Stimulated activated CD8-positive, alpha-beta memory T cell treated with anti-CD3 and anti-CD28 coated beads, Interleukin-15, amount 100 ng/mL, for 1 hour (primary cell): Measurements from ENCODE around the gene CNPY2.
"Not testable (repeated sequence)": the region's sequence is repeated elsewhere in the genome, so short reads cannot be mapped to it uniquely, and the experiment has no call there.

ENCODE experiments used
- DNase-seq: peaks from one replicate; pipeline ENCODE4 v3.0.0-alpha.2; 2020; ENCODE audit warnings: low read depth

The CNPY2 gene

GRCh38 chr12:56315622-56316473, at the start of gene CNPY2:
Gene CNPY2 (minus strand): TSS chr12:56315988. CDS start chr12:56315217, 771 bp downstream.
- peak; percentile 86 for DNase-seq

- no peak for DNase-seq
These were observed 46.6 kb upstream of the CNPY2 start, which contains the start of gene APOF for GRCh38 chr12:56362130-56363059. Gene APOF (minus strand): TSS chr12:56362857. CDS start chr12:56362745, 112 bp downstream.

GRCh38 chr12:56361487-56362129, 45.8 kb upstream of the CNPY2 start:
- no peak for DNase-seq

- DNase-seq, result peak; percentile 98
These were observed 44.3 kb upstream of the CNPY2 start, which contains the start of gene STAT2 for GRCh38 chr12:56359851-56360767. Gene STAT2 (minus strand): TSS chr12:56360107. CDS start chr12:56356571, 3,536 bp downstream.

GRCh38 chr12:56358836-56359532, 43.2 kb upstream of the CNPY2 start:
- DNase-seq, result no peak

GRCh38 chr12:56351325-56351724, 35.5 kb upstream of the CNPY2 start:
- DNase-seq, result no peak

- no peak for DNase-seq
These were observed 34.9 kb upstream of the CNPY2 start for GRCh38 chr12:56350662-56351061.

- DNase-seq, result no peak
These were observed 33.0 kb upstream of the CNPY2 start for GRCh38 chr12:56348776-56349175.

- DNase-seq, result not testable (repeated sequence)
These were observed 31.5 kb upstream of the CNPY2 start for GRCh38 chr12:56347255-56347654.

- DNase-seq, result no peak
These were observed 30.9 kb upstream of the CNPY2 start for GRCh38 chr12:56346675-56347074.

- not testable (repeated sequence) for DNase-seq
These were observed 26.5 kb upstream of the CNPY2 start for GRCh38 chr12:56342290-56342689.

GRCh38 chr12:56341616-56342015, 25.8 kb upstream of the CNPY2 start:
- no peak for DNase-seq

GRCh38 chr12:56339158-56339422, 23.3 kb upstream of the CNPY2 start:
- no peak for DNase-seq

GRCh38 chr12:56338308-56339157, 22.7 kb upstream of the CNPY2 start, which contains the start of gene IL23A:
Gene IL23A (plus strand): TSS chr12:56338884. CDS start chr12:56339045, 161 bp downstream.
- DNase-seq, result peak; percentile 70

GRCh38 chr12:56337753-56338251, 22.0 kb upstream of the CNPY2 start:
- DNase-seq, result no peak

GRCh38 chr12:56336361-56337167, 20.8 kb upstream of the CNPY2 start:
- no peak for DNase-seq

GRCh38 chr12:56335527-56335926, 19.7 kb upstream of the CNPY2 start:
- DNase-seq, result not testable (repeated sequence)

- DNase-seq, result no peak
These were observed 18.7 kb upstream of the CNPY2 start for GRCh38 chr12:56334490-56334793.
